ENCODE data around the gene CTXN1.
A peak's percentile ranks its signal among the peaks of the same experiment; 100 is the strongest.
"Not testable (repeated sequence)": the region's sequence is repeated elsewhere in the genome, so short reads cannot be mapped to it uniquely, and the experiment has no call there.

The CTXN1 gene

DNA sequence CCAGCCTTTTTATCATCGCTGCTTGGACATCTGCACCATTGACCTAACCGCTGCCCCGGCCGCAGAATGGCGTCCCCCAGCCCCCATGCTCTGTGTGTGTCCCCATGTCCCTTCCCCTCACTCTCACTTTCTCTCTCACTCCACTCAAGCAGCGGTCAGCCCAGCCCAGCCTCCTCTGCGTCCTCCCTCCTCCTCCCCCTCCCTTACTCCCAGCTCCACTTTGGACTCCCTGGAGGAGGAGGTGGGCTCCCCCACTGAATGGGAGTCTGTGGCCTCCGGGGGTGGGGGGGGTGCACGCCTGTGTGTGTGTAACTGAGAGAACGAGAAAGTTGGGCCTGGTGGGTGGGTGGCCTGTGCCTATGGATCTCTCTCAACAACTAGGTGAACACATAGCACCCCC lies 20.1 kb downstream of the CTXN1 start:
- DNase-seq = no peak
- intact Hi-C loops (cut with DNase I) = loop anchor here (2.0 kb wide), 1 partner anchor 13 kb away; no protein-coding TSS in a partner anchor

DNA sequence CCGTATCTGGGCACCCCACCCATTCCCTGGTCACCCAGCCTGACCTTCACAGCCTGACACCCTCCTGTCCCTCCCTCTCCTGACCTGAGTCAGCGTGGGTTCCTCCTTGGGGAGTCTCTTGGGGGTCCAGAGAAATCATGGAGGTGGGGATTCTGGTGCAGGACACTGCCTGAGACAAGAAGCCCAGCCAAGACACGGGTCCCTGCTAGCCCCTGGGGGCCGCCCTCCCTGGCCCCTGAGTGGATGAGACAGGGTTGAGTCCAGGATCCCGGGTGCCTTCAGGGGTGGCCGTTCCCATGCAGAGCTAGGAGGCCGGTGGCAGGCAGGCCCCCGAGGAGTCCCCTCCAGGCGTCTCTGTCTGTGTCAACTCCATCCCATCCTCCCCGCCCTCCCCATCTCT lies 20.7 kb downstream of the CTXN1 start:
- peak in 1 of 10 donors; percentile 75 for DNase-seq
- intact Hi-C loops (cut with DNase I) = loop anchor here (2.0 kb wide), 1 partner anchor 14 kb away; no protein-coding TSS in a partner anchor

- intact Hi-C loops (cut with DNase I) = loop anchor here (2.0 kb wide), 1 partner anchor 14 kb away; no protein-coding TSS in a partner anchor
- peak in 1 of 10 donors; percentile 88 for DNase-seq
These were observed 21.6 kb downstream of the CTXN1 start for GRCh38 chr19:7904074-7905020.

DNA sequence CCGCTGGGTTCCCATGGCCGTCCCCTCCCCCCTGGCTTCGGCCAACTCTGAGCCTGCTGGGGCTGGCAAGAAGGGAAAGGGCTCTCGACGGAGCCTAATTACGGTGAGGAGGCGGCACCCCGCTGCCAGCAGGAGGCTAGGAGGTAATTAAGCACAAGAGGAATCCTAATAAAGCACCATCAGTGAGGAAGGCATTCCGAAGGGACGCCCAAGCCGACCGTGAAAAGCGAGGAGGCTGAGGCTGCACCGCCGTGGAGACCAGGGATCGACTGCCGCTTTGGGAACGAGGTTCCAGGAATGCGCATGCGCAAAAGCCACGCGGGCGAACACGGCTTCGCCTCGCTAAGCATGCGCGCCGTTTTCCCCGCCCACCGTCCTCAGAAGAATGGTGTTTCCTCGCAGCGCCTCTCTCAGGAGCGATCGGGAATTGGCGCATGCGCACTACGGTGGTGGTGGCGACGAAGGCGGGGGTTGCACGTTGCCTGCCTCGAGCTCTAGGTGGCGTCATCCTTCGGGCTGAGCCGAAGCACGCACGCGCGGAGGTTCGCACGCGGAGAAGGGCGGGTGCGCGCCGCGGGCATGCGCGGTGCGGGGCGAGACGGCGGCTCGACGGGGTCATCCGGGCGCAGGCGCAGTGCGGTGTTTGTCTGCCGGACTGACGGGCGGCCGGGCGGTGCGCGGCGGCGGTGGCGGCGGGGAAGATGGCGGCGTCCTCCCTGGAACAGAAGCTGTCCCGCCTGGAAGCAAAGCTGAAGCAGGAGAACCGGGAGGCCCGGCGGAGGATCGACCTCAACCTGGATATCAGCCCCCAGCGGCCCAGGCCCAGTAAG lies 22.5 kb downstream of the CTXN1 start, which contains the start of gene MAP2K7:
TSS of gene MAP2K7 (plus strand) at position 634 of the 830 bp plus-strand sequence. CDS start at position 702, 68 bp downstream.
- intact Hi-C loops (cut with DNase I) = loop anchor here (2.0 kb wide), 1 partner anchor 15 kb away; no protein-coding TSS in a partner anchor
- DNase-seq = peak; percentile 98 to 100 (median 100)

DNA sequence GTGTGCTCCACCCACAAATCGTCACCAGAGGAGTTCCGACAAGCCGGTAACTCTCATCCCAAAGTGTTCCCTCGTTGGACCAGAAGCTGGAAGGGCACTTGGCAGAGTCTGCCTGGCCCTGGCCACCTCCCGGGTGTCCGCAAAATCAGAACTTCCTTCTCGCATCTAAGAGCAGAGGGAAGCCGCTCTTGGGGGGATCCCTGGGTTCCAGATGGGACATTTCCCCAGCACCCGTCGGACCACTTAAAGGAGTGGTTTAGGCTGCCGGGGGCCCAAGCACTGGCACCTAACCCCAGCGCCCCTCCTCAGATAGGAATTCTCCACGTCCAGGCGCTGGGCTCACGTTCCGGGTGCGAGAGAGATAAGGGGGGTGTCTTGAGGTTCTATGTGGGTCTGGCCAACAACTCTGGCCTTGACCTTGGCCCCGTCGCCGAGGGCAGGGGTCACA lies 23.1 kb downstream of the CTXN1 start:
- DNase-seq = peak in 1 of 10 donors; percentile 83

GRCh38 chr19:7901337-7901736 lies 24.6 kb downstream of the CTXN1 start:
- intact Hi-C loops (cut with DNase I) = no loop called here
- no peak for DNase-seq

More for the DNA sequence above, 23.1 kb downstream of the CTXN1 start:
- intact Hi-C loops (cut with DNase I) = no loop called here

DNA sequence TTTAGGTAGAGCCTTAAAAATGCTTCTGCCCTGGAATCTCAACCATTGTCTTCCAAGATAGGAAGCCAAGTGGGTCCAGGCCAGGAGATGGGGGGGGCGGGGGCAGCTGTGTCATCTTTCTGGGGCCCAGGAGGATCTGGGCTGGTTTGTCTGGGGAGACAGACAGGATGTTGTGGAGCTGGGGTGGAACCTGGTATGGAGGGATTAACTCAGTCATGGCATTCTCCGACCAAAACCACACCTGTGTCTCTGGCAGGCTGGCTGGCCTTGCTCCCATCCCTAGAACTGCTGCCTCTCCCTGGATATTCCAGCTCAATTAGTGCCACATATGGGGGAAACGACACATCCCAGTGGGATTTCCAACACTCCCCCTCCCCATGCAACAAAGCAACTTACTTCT lies 25.0 kb downstream of the CTXN1 start:
- intact Hi-C loops (cut with DNase I) = no loop called here
- DNase-seq = no peak

DNA sequence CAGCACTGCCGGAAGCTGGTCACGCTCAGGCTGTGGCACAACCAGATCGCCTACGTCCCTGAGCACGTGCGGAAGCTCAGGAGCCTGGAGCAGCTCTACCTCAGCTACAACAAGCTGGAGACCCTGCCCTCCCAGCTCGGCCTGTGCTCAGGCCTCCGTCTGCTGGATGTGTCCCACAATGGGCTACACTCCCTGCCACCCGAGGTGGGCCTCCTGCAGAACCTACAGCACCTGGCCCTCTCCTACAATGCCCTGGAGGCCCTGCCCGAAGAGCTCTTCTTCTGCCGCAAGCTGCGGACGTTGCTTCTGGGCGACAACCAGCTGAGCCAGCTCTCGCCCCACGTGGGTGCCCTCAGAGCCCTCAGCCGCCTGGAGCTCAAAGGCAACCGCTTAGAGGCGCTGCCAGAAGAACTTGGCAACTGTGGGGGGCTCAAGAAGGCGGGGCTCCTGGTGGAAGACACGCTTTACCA lies 25.5 kb downstream of the CTXN1 start:
- no peak for DNase-seq
- intact Hi-C loops (cut with DNase I) = no loop called here

GRCh38 chr19:7899751-7900378 lies 26.1 kb downstream of the CTXN1 start:
- intact Hi-C loops (cut with DNase I) = no loop called here
- DNase-seq = no peak

DNA sequence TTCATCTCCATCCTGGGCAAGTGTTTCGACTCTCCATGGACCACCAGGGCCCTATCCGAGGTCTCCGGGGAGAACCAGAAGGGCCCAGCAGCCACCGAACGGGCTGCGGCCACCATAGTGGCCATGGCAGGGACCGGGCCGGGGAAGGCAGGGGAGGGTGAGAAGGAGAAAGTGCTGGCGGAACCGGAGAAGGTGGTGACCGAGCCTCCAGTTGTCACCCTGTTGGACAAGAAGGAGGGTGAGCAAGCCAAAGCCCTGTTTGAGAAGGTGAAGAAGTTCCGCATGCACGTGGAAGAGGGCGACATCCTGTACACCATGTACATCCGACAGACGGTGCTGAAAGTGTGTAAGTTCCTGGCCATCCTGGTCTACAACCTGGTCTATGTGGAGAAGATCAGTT lies 27.0 kb downstream of the CTXN1 start:
- intact Hi-C loops (cut with DNase I) = no loop called here
- DNase-seq = no peak

DNA sequence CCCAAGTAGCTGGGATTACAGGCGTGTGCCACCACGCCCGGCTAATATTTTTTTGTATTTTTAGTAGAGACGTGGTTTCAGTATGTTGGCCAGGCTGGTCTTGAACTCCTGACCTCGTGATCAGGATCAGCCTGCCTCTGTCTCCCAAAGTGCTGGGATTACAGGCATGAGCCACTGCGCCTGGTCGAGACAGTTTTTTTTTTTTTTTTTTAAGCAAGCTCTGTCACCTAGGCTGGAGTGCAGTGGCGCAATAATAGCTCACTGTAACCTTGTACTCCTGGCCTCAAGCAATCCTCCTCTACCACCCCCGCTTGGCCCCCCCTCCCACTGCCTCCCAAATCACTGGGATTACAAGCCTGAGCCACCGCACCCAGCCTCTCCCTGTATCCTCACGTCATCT lies 28.6 kb downstream of the CTXN1 start:
- no peak for DNase-seq
- intact Hi-C loops (cut with DNase I) = no loop called here

DNA sequence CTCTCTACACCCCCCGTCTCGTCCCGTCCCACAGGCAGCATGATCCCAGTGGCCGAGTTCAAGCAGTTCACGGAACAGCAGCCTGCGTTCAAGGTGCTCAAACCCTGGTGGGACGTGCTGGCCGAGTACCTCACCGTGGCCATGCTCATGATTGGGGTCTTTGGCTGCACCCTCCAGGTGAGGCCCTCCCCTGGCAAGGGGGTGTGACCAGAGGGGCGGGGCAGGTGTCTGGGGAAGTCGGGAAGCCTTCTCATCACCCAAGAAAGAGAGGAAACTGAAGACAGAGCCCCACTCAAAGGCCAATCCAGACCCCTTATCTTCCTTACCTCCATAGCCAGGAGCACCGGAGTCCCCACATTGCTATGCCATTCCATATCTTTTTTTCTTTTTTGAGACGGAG lies 30.4 kb downstream of the CTXN1 start:
- intact Hi-C loops (cut with DNase I) = no loop called here
- no peak for DNase-seq

GRCh38 chr19:7894612-7895309 lies 31.2 kb downstream of the CTXN1 start:
- no peak for DNase-seq
- intact Hi-C loops (cut with DNase I) = no loop called here

GRCh38 chr19:7893362-7894101 lies 32.4 kb downstream of the CTXN1 start:
- intact Hi-C loops (cut with DNase I); DNase-seq: not testable (repeated sequence)

- no peak for DNase-seq
- intact Hi-C loops (cut with DNase I) = no loop called here
These were observed 37.1 kb downstream of the CTXN1 start for GRCh38 chr19:7888826-7889217.

- DNase-seq = peak in 1 of 10 donors; percentile 68
- intact Hi-C loops (cut with DNase I) = no loop called here
These were observed 37.6 kb downstream of the CTXN1 start, which contains the start of gene LRRC8E for GRCh38 chr19:7888145-7888825. LRRC8E (plus strand) TSS chr19:7888510; CDS start chr19:7895604, 7,094 bp downstream.

DNA sequence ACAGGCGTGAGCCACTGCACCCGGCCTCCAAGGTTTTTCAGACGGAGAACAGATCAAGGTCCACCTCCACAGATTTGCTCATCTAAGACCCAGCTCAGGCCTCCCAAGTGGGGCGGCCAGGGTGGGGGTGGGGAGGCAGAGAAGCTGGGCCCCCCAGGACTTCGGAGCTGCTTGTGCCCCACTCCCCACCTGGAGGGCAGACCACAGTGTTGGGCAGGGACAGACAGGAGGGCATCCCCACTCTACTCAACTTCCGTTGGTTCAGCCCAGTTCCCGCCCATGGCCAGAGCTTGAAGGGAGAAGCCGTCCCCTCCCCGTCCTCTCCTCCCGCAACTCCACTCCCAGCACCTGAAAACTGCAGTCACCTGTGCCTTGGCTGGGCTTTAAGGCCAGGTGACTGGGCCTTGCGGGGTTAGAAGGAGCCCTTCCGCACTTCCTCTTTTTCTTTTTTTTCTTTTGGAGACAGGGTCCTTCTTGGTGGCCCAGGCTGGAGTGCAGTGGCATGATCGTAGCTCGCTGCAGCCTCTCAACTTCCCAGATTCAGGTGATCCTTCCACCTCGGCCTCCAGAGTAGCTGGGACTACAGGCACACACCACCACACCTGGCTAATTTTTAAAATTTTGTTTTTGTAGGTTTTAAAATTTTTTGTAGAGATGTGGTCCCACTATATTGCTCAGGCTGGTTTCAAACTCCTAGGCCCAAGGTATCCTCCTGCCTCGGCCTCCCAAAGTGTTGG lies 38.4 kb downstream of the CTXN1 start:
- no peak for DNase-seq
- intact Hi-C loops (cut with DNase I) = no loop called here

- no peak for DNase-seq
- intact Hi-C loops (cut with DNase I) = no loop called here
These were observed 40.1 kb downstream of the CTXN1 start for GRCh38 chr19:7885818-7886217.

Measured in posterior cingulate gyrus (tissue), 11 donors.